HCT116 (cell line): ENCODE measurements around the gene VPS37B. TPM values are rescaled to one million over a fixed set of nuclear protein-coding genes. Genes with fewer than 3 reads are reported as not detected.

Experiments used
- ATAC-seq: fragments of 200-7000 bp; cut with Tn5 transposase; 2 replicates; pipeline ENCODE4 v1.9.1; 2020; ENCODE audit warnings: mild to moderate bottlenecking, moderate library complexity
- BruUV-seq: library from RNA; stranded (reverse); fragments of 400-500 nt; replicated peaks from 2 replicates; lab custom pipeline; 2021; lab: Mats Ljungman, UMichigan
- CTCF ChIA-PET: fragments of 300-600 bp; sonication (Branson Sonifier 250); formaldehyde crosslinking; loops from one replicate; lab custom pipeline; 2021; ENCODE audit warnings: antibody characterized with exemption; lab: Charles Lee
- POLR2A ChIA-PET: fragments of 300-600, 350-600 bp; sonication (Branson Sonifier 250); formaldehyde crosslinking; loops from one replicate; lab custom pipeline; 2021; ENCODE audit warnings: antibody characterized with exemption; lab: Charles Lee
- RAD21 ChIA-PET, 2 experiments: fragments of 300-600 bp; sonication (Branson Sonifier 250); formaldehyde crosslinking; loops; one replicate each; lab custom pipeline; 2023; ENCODE audit warnings: low total read pairs in 2 of 2; ENCODE audit not compliant: uncharacterized antibody in 2 of 2, unreplicated experiment in 2 of 2, low non-redundant PET in 1 of 2; lab: Charles Lee
- DNase-seq: peaks from one replicate; pipeline ENCODE4 v3.0.0-alpha.2; 2010; ENCODE audit warnings: low read depth, low spot score
- H2AFZ ChIP-seq: fragments of 200-600 bp; shearing (Covaris generic), sonication (generic); 2 replicates; pipeline ENCODE4 v1.6.1; 2017; ENCODE audit warnings: low read depth, mixed run types, mixed read lengths, antibody characterized with exemption, low read length; ENCODE audit not compliant: poor library complexity, severe bottlenecking
- H3K27ac ChIP-seq: 2 replicates; pipeline ENCODE4 v1.5.1; 2012; ENCODE audit warnings: low read depth, low read length
- H3K27me3 ChIP-seq: fragments of 200-600 bp; sonication (generic); 2 replicates; pipeline ENCODE4 v1.6.1; 2016; ENCODE audit warnings: mixed run types, low read length, mixed read lengths; ENCODE audit not compliant: insufficient read depth
- H3K36me3 ChIP-seq, 2 experiments: fragments of 200-500 bp in 1 of 2; fragments of 200-600 bp in 1 of 2; sonication (Bioruptor generic) in 1 of 2; sonication (generic) in 1 of 2; 2 replicates each; pipeline versions ENCODE4 v1.5.1 to v1.6.1; 2014 to 2016; ENCODE audit warnings: low read length in 2 of 2, inconsistent platforms in 1 of 2, mixed read lengths in 1 of 2, mixed run types in 1 of 2; ENCODE audit not compliant: insufficient read depth in 2 of 2, control insufficient read depth in 1 of 2
- H3K4me1 ChIP-seq, 2 experiments: fragments of 200-600 bp in 1 of 2; sonication (generic) in 1 of 2; 2 replicates each; pipeline versions ENCODE4 v1.5.1 to v1.6.1; 2012 to 2017; ENCODE audit warnings: low read length in 2 of 2, inconsistent platforms in 1 of 2, mild to moderate bottlenecking in 1 of 2, mixed read lengths in 1 of 2, mixed run types in 1 of 2, moderate library complexity in 1 of 2; ENCODE audit not compliant: insufficient read depth in 2 of 2, control insufficient read depth in 1 of 2
- H3K4me2 ChIP-seq: fragments of 200-600 bp; sonication (generic); 2 replicates; pipeline ENCODE4 v1.6.1; 2017; ENCODE audit warnings: mixed run types, low read length, mixed read lengths
- H3K4me3 ChIP-seq, 2 experiments: fragments of 200-600 bp in 1 of 2; sonication (generic) in 1 of 2; replicated peaks in 1 of 2; 2 replicates each; pipeline ENCODE4 v1.5.1; 2011 to 2016; ENCODE audit warnings: low read length in 2 of 2, control low read depth in 1 of 2, low read depth in 1 of 2, mild to moderate bottlenecking in 1 of 2, mixed read lengths in 1 of 2, mixed run types in 1 of 2
- H3K79me2 ChIP-seq: fragments of 200-600 bp; sonication (generic); 2 replicates; pipeline ENCODE4 v1.6.1; 2017; ENCODE audit warnings: mild to moderate bottlenecking, mixed run types, low read length, moderate library complexity, mixed read lengths; ENCODE audit not compliant: insufficient read depth
- H3K9ac ChIP-seq: fragments of 200-600 bp; sonication (generic); 2 replicates; pipeline ENCODE4 v1.6.1; 2016; ENCODE audit warnings: low read length, mixed read lengths
- H3K9me2 ChIP-seq: fragments of 200-600 bp; sonication (generic), shearing (Covaris generic); 2 replicates; pipeline ENCODE4 v1.6.1; 2017; ENCODE audit warnings: mixed run types, mild to moderate bottlenecking, moderate library complexity; ENCODE audit not compliant: insufficient read depth
- H3K9me3 ChIP-seq, 2 experiments: fragments of 200-500 bp in 1 of 2; fragments of 200-600 bp in 1 of 2; sonication (Bioruptor generic) in 1 of 2; sonication (generic) in 1 of 2; 2 replicates each; pipeline ENCODE4 v1.6.1; 2014 to 2017; ENCODE audit warnings: low read length in 2 of 2, mixed read lengths in 2 of 2, inconsistent platforms in 1 of 2, low read depth in 1 of 2, mild to moderate bottlenecking in 1 of 2, mixed run types in 1 of 2, moderate library complexity in 1 of 2; ENCODE audit not compliant: control insufficient read depth in 1 of 2, insufficient read depth in 1 of 2
- H4K20me1 ChIP-seq: fragments of 200-600 bp; sonication (generic), shearing (Covaris generic); 2 replicates; pipeline ENCODE4 v1.6.1; 2017; ENCODE audit warnings: mixed run types, mild to moderate bottlenecking, moderate library complexity; ENCODE audit not compliant: insufficient read depth
- ELF1 ChIP-seq: IDR thresholded peaks from 2 replicates; pipeline ENCODE4 v1.6.1; 2012; ENCODE audit warnings: low read depth, borderline replicate concordance
- JUND ChIP-seq: IDR thresholded peaks from 2 replicates; pipeline ENCODE4 v1.6.1; 2012
- POLR2A ChIP-seq: IDR thresholded peaks from 2 replicates; pipeline ENCODE4 v1.7.0; 2011; ENCODE audit warnings: borderline replicate concordance; ENCODE audit not compliant: insufficient read depth, insufficient read length; ENCODE audit errors: extremely low read depth
- POLR2AphosphoS5 ChIP-seq: IDR thresholded peaks from 2 replicates; pipeline ENCODE4 v1.6.1; 2011; ENCODE audit warnings: mild to moderate bottlenecking, low read depth, low read length, moderate library complexity
- RAD21 ChIP-seq: IDR thresholded peaks from 2 replicates; pipeline ENCODE4 v1.6.1; 2012; ENCODE audit warnings: low read depth, mild to moderate bottlenecking
- TCF7L2 ChIP-seq: IDR thresholded peaks from 2 replicates; pipeline ENCODE4 v1.7.0; 2011; ENCODE audit warnings: borderline replicate concordance, inconsistent platforms; ENCODE audit not compliant: insufficient read depth, insufficient read length; ENCODE audit errors: extremely low read depth
- intact Hi-C: fragments of 100-400 bp; cut with micrococcal nuclease; formaldehyde crosslinking; loops from 2 replicates; pipeline ENCODE4 v1.10.0; 2022
- total RNA-seq: library from RNA; stranded (reverse); gene quantifications from one replicate; pipeline ENCODE4 v1.2.1, GENCODE V29; 2021; ENCODE audit not compliant: unreplicated experiment
- TF ChIP-seq, protein P1 (sequence below), 3 experiments: fragments of 200-600 bp in 1 of 3; sonication (generic) in 1 of 3; IDR thresholded peaks in 2 of 3; conservative IDR thresholded peaks in 1 of 3; 2 replicates each; pipeline ENCODE4 v1.5.1; 2012 to 2017; ENCODE audit warnings: low read depth in 2 of 3, low read length in 2 of 3, antibody characterized with exemption in 1 of 3, borderline replicate concordance in 1 of 3, control low read depth in 1 of 3, mild to moderate bottlenecking in 1 of 3, mixed read lengths in 1 of 3, mixed run types in 1 of 3, moderate library complexity in 1 of 3; ENCODE audit not compliant: insufficient read depth in 1 of 3

Gene VPS37B
- total RNA-seq, 1 experiment from 2014 or later = 55.0 TPM

DNA sequence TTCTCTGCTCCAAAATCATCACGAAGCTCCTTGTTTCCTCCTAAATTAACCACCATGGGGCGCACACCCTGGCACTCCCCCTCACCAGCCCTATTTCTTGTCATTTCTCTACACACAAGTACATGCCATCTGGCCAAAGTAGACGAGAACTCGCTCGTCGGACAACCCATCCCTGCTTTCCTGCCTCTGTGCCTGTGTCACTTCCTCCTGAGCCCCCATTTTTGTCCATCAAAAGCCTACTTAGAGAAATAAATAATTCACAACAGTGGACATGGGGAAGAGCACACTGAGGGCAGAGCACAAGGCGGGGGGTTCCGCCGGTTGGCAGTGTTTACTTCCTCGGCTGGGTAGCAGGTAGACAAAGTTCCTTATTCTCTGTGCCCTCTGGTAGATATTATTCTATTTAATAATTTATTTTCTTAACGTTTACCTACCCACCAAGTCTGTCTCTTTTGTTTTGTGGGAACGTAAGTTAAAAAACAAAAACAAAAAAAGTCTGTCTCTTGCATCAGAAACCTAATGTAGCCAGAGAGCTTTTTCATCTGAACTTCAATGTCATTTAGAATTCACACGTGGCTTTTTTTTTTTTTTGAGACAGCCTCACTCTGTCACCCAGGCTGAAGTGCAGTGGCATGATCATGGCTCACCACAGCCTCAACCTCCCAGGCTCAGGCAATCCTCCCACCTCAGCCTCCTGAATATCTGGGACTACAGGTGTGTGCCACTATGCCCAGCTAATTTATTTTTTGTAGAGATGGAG lies 6.0 kb downstream of the VPS37B start:
- BruUV-seq = no TSS peak
- ChIA-PET POLR2A (interaction anchor here (0.7 to 2.5 kb wide), 4 partner anchors 30 to 1849 kb away, joined by 4 to 14 read pairs (median 8); no protein-coding TSS in a partner anchor), CTCF (interaction anchor here (1.3 kb wide), 1 partner anchor 9 kb away, joined by 4 read pairs; no protein-coding TSS in a partner anchor), RAD21 (no interaction called here)
- no peak for TF ChIP-seq POLR2A
- TF ChIP-seq, protein P1, sequence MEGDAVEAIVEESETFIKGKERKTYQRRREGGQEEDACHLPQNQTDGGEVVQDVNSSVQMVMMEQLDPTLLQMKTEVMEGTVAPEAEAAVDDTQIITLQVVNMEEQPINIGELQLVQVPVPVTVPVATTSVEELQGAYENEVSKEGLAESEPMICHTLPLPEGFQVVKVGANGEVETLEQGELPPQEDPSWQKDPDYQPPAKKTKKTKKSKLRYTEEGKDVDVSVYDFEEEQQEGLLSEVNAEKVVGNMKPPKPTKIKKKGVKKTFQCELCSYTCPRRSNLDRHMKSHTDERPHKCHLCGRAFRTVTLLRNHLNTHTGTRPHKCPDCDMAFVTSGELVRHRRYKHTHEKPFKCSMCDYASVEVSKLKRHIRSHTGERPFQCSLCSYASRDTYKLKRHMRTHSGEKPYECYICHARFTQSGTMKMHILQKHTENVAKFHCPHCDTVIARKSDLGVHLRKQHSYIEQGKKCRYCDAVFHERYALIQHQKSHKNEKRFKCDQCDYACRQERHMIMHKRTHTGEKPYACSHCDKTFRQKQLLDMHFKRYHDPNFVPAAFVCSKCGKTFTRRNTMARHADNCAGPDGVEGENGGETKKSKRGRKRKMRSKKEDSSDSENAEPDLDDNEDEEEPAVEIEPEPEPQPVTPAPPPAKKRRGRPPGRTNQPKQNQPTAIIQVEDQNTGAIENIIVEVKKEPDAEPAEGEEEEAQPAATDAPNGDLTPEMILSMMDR (IDR thresholded peaks at IDR 0.05 in 2 of 3, conservative IDR thresholded peaks at IDR 0.05 in 1 of 3; ENCODE audit: borderline replicate concordance in 1 of 3, insufficient read depth in 1 of 3, low read depth in 2 of 3, low read length in 2 of 3) = peak in 2 of 3 experiments; percentile 9; a peak in 1 of 6 replicates
- Histone ChIP-seq H3K9ac (peak overlapping the region; percentile 69), H3K27ac (peak overlapping the region; percentile 82), H3K79me2 (peaks cover 99% of the 10 kb centered on the region), H2AFZ (no peak overlapping the region), H4K20me1 (peaks cover 6% of the 10 kb centered on the region; the same call in 1 of the 2 replicates), H3K4me2 (peak overlapping the region; percentile 86), H3K4me1 (peaks cover 83 to 97% of the 10 kb centered on the region in 2 experiments), H3K27me3 (no peaks in the 10 kb centered on the region), H3K36me3 (no peaks in the 10 kb centered on the region), H3K9me2 (no peaks in the 10 kb centered on the region), H3K4me3 (peak overlapping the region in 1 of 2 experiments; percentile 29; a peak in 1 of 4 replicates), H3K9me3 (no peaks in the 10 kb centered on the region)
- ATAC-seq (no peak), DNase-seq (no peak)
- intact Hi-C loops = loop anchor here (5.0 kb wide), 1 partner anchor 32 kb away; no protein-coding TSS in a partner anchor

- peak overlapping the region; percentile 86 for H3K4me2 ChIP-seq
- DNase-seq = peak; percentile 81
- intact Hi-C loops = loop anchor here (5.0 kb wide), 1 partner anchor 34 kb away; no protein-coding TSS in a partner anchor
- ChIA-PET CTCF (interaction anchor here (0.6 to 1.3 kb wide), 4 partner anchors 8 to 248 kb away, joined by 3 to 6 read pairs (median 4); no protein-coding TSS in a partner anchor), POLR2A (interaction anchor here (0.9 to 2.5 kb wide), 11 partner anchors 10 to 350 kb away, joined by 3 to 14 read pairs (median 5); partner anchors contain the start of gene MTRFR), RAD21 (interaction anchor here (0.9 to 1.0 kb wide), 2 partner anchors 10 to 58 kb away, joined by 3 to 4 read pairs; no protein-coding TSS in a partner anchor)
- TF ChIP-seq POLR2AphosphoS5 (peak; percentile 53), RAD21 (no peak), JUND (no peak), TCF7L2 (peak; percentile 10), ELF1 (no peak)
- H3K36me3 ChIP-seq = no peaks in the 10 kb centered on the region
- no peaks in the 10 kb centered on the region for H3K27me3 ChIP-seq
- H3K4me1 ChIP-seq = peaks cover 69 to 94% of the 10 kb centered on the region in 2 experiments
- H2AFZ ChIP-seq = no peak overlapping the region
- BruUV-seq = TSS peak; percentile 8
- peak overlapping the region; percentile 69 for H3K9ac ChIP-seq
- peak overlapping the region; percentile 82 for H3K27ac ChIP-seq
- no peaks in the 10 kb centered on the region for H3K9me2 ChIP-seq
- peak; percentile 65 for ATAC-seq
- H3K4me3 ChIP-seq = peak overlapping the region; percentile 26 to 53
- no peaks in the 10 kb centered on the region for H3K9me3 ChIP-seq
- peaks cover 12% of the 10 kb centered on the region; the same call in 1 of the 2 replicates for H4K20me1 ChIP-seq
- peaks cover 99% of the 10 kb centered on the region for H3K79me2 ChIP-seq
These were observed 7.6 kb downstream of the VPS37B start for GRCh38 chr12:122888232-122888752.
